HEK293T (cell line): ENCODE results near the gene GPR148.

Source experiments
- BHLHE40 ChIP-seq: fragments of 450-650 bp; IDR thresholded peaks from 2 replicates; pipeline ENCODE4 v1.6.1; 2016; ENCODE audit warnings: mild to moderate bottlenecking, moderate library complexity, borderline replicate concordance
- FOXA1 ChIP-seq: fragments of 450-650 bp; IDR thresholded peaks from 2 replicates; pipeline ENCODE4 v1.6.1; 2016; ENCODE audit warnings: mild to moderate bottlenecking
- SP1 ChIP-seq: fragments of 450-650 bp; IDR thresholded peaks from 2 replicates; pipeline ENCODE4 v1.6.1; 2017
- SUZ12 ChIP-seq: fragments of 450-650 bp; IDR thresholded peaks from 2 replicates; pipeline ENCODE4 v1.6.1; 2016; ENCODE audit warnings: mild to moderate bottlenecking

GRCh38 chr2:130735200-130735599, 6.3 kb downstream of the GPR148 start:
- TF ChIP-seq SUZ12 (no peak), FOXA1 (no peak), BHLHE40 (no peak), SP1 (no peak)
